GM18507 (cell line): ENCODE data around the gene CCDC191.

Experiments
- DNase-seq: peaks from one replicate; pipeline ENCODE4 v3.0.0; 2011; ENCODE audit warnings: low read depth; ENCODE audit not compliant: insufficient read length; ENCODE audit errors: extremely low spot score
- FAIRE-seq: peaks from 2 replicates; lab custom pipeline; 2011; peaks lifted over from hg19 to GRCh38; lab: Jason Lieb, UNC

The CCDC191 gene, protein sequence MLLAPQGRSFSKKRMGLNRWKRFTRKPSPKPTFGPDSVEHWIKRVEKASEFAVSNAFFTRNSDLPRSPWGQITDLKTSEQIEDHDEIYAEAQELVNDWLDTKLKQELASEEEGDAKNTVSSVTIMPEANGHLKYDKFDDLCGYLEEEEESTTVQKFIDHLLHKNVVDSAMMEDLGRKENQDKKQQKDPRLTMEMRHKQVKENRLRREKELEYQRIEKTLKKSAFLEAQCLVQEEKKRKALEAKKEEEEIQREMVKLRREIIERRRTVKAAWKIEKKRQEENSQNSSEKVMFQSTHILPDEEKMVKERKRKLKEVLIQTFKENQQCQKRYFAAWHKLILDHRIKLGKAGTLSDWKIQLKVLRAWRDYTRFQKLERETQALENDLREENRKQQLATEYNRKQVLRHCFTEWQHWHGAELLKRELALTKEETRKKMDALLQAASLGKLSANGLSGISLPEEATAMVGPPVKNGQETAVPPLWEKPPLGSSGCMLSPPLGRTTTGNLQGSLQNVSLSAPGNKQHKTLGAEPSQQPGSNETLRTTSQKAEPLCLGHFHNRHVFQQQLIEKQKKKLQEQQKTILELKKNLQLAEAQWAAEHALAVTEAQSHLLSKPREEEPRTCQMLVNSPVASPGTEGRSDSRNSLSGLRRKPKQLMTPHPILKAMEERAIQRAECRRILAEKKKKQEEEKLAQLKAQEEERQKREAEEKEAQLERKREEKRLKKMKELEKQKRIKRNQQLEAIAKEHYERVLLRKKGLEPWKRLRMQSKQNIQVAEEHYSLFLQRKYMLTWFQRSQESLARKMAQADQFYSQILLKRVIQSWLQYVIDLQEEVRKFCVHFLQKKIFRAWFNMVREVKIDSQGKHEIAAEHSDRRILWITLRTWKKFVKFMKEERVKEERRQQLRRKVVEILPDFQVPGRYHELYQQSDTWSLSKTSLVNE

DNA sequence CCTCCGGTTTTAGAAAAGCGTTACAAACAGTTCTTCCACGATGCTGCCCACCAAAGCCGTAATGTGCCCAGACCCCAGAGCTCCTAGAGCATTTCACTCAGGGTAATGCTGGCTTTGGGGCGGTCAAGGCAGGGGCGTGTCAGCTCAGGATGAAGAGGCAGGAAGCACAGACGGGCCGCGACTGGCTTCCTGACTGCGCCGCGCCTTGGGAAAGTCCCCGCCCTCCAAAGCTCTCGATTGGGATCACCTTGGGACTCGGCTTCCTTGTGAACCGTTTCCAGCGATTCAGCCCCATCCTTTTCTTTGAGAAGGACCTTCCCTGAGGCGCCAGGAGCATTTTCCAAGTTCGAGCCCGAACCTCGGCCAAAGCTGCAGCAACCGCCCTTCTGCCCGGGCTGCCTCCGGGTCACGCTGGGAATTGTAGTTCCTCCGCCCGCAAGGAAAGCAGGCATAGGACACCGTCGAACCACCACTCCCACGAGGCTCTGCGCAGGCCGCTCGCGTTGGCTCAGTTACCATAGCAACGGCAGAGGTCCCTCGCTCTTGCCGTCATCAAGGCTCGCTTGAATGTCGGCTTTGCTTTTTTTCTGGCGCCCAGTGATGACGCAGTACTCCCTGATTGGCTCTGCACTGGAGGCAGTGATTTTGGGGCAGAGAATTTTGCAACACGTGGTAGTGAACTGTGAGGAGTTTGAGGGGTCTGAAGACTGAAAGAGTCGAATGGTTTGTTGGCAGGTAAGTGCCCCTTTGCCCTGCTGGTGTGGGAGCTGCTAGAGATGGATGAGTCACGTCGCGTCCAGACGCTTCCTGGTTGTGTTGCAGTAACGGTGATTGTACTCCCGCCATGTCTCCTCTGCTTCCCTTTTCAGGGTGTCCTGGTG, at the start of gene CCDC191, which contains the start of gene QTRT2:
Gene CCDC191 (minus strand): TSS at position 397 of the 881 bp plus-strand sequence. CDS start 60 bp downstream, at position 337.
Gene QTRT2 (plus strand): TSS at position 608 of the 881 bp plus-strand sequence. CDS start 8,521 bp downstream, outside the sequence.
- DNase-seq (peak; percentile 91), FAIRE-seq (peak; percentile 100)

DNA sequence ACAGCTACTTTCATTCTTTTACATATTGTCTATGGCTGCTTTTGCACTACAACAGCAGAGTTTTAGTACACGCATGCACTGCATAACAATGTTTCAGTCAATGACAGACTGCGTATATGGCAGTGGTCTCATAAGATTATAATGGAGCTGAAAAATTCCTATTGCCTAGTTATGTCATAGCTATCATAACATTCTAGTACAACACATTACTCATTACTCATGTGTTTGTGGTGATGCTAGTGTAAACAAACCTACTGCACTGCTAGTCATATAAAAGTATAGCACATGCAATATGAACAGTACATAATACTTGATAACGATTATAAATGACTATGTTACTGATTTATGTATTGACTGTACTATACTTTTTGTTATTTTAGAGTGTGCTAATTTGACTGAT, 48.1 kb upstream of the CCDC191 start:
- DNase-seq (no peak), FAIRE-seq (no peak)

DNA sequence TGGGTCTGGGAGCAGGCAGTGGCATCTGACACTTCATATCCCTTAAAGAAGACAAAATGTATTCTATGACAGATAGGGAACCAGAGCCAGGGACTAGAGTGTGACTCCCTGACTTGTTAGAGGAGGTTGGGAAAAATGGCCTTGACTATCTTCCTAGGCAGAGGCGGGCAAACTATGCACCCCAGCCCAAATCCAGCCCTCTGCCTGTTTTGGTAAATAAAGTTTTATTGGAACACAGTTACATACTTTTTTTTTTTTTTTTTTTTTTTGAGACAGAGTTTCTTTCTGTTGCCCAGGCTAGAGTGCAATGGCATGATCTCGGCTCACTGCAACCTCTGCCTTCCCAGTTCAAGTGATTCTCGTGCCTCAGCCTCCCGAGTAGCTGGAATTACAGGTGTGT, 47.5 kb upstream of the CCDC191 start:
- FAIRE-seq (no peak), DNase-seq (no peak)

DNA sequence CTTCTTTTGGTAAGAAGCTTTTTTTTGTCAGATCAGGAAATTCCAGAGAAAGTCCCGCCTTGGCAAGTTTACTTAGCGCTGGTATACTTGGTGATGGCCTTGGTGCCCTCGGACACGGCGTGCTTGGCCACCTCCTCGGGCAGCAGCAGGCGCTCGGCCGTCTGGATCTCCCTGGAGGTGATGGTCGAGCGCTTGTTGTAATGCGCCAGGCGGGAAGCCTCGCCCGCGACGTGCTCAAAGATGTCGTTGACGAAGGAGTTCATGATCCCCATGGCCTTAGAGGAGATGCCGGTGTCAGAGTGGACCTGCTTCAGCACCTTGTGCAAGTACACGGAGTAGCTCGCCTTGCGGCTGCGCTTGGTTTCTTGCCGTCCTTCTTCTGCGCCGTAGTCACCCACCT, 46.9 kb upstream of the CCDC191 start:
- no peak for FAIRE-seq
- DNase-seq, result no peak

DNA sequence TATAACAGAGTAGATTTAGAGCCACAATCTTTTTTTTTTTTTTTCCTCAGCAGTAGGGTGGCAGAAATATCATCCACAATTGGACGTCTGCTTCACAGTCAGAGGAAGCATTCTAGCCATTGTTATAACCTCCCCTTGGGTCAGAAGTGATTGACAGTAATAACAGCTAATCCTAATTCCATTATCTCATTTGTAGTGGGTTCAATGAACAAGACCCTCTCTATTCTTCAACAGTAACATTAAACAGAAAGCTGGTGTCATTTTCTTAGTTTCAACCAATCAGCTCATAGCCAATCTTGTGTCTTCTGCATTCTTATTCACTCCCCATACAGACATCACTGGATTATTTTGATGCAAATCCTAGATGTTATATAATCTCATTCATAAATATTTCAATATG, 44.8 kb upstream of the CCDC191 start:
- no peak for DNase-seq
- no peak for FAIRE-seq

DNA sequence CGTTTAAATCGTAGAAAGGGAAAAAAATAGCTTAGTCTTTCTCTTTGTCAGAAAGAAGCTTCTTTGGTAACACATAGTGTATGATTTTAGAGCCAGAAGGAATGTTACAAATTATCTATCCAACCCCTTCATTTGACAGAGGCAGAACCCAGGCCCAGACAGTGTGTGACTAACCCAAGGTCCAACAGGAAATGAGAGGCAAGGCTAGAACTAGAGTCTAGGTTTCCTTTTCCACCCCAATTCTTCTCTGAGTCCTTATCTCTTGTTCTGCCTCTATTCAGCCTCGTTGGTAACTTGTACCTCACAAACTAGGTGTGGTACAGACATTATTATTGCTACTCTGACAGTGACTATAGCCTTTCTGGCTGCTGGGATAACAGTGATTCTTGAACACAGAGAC, 39.5 kb upstream of the CCDC191 start:
- no peak for FAIRE-seq
- no peak for DNase-seq

DNA sequence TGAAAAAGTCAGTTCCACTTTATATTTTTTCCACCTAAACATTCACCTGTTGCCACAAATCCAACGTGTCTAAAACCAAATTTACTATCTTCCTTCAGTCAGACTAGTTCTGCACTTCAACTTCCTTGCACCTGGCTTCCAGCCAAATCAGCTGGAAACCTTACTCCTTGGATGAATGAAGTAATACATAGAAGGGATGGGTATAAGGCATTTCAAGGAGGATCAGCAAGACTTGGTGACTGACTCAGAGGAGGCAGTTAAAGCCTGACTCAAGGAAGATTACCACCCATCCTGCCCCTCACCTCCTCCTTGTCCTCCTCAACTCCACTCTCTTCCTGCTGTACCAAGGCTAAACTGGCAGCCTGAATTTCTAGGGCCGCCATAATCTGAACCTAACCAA, 37.3 kb upstream of the CCDC191 start:
- FAIRE-seq, result no peak
- DNase-seq, result no peak

DNA sequence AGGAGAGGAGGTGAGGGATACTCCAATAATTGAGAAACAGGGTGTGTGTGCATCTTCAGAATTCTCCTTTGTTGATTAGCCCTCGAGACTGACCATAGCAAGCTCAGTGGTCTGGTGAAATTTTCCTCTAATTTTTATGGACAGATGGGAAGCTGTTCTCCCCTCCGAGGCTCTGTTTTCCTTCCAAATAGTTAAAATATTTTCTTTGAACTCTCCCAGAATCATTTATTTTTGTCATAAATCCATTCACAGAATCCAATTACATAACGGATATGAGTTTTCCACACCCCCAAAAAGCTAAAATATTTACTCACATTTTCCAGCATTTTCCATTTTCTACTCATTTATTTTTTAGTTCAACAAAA, 36.7 kb upstream of the CCDC191 start:
- no peak for FAIRE-seq
- no peak for DNase-seq

DNA sequence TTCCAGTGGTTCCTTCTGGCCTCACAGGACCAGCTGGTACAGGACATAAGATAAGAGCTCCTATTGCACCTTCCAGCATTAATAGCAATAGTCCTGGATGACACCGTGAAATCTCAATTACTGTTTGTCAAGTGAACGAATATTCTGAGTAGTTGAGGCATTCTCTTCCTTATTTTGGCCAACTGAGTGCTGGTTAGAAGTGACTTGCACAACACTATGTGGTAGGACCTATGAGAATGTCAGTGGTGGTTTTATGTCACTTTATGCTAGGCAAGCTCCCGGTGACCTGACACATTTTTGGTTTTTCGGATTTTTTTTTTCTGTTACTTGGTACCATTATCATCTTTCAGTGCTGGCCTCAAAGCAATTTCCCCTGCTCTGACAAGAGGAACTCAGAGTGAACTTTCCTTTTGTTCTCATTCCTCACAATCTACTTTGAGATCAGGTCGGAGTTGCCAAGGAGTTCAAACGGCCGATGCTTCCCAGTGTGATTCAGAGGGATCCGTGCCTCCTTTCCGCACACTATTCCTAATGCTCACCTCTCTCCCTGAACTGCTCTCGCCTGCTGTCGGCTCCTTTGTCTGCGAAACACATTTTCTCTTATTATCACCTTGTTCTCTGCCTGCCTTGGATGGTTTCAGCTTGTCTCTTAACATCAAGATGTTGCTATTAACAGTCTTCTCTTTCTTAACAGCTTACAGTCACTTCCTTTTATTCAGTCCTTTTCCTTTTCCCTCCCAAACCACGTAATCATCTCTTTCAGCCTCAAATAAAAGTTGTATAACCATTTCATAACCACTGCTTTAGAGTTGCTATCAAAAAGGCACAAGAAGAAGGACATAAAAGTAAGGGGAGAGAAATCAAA, 36.1 kb upstream of the CCDC191 start:
- FAIRE-seq (no peak), DNase-seq (no peak)

DNA sequence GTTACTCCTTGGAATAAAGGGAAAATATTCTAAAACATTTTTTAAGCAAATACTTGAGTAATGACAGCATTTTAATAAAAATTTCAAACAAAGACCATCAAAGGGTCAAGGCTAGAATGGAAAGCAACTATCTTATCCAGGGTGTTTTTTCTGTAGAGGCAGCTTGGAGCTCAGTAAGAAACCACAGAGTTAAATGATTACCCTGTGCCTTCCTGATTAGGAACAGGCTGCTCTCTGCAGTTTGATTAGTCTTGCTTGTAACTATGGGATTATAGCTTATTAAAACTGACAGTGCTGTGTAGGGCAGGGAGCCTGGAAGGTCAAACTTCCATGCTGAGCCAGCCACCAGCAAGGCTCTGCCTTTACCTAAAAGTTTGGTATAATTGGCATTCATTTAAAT, 33.3 kb upstream of the CCDC191 start:
- FAIRE-seq (peak; percentile 33), DNase-seq (no peak)

DNA sequence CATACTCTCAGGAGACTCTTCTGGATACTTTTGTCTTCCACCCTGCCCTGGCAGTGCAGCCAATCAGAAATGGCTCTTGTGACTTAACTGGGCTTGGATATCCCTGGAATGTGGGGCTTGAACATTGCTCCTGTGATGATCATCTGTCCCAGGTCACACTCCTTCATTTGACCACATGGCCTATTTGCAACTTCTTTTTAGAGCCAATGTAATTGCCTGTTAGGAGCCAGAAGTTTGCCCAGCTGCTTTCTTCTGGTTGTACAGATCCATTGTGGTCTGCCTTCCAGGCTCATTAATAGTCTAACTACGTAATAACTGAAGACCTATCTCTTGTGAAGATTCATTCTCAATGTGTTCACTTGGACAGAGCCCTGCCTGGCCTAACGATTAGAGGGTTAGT, 30.0 kb upstream of the CCDC191 start:
- FAIRE-seq, result no peak
- DNase-seq, result no peak

DNA sequence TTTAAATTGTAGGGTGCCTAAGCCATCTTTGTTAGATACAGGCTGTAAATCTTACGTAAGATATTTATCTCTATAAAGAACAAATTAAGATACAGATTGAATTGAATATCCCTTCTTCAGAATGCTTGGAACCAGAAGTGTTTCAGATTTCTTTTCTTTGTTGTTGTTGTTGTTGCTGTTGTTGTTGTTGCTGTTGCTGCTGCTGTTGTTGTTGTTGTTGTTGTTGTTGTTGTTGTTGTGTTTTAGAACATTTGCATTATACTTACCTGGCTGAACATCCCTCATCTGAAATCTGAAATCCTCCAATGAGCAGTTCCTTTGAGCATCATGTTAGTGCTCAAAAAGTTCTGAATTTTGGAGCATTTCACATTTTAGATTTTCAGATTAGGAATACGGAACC, 26.8 kb upstream of the CCDC191 start:
- FAIRE-seq (peak; percentile 29), DNase-seq (no peak)

DNA sequence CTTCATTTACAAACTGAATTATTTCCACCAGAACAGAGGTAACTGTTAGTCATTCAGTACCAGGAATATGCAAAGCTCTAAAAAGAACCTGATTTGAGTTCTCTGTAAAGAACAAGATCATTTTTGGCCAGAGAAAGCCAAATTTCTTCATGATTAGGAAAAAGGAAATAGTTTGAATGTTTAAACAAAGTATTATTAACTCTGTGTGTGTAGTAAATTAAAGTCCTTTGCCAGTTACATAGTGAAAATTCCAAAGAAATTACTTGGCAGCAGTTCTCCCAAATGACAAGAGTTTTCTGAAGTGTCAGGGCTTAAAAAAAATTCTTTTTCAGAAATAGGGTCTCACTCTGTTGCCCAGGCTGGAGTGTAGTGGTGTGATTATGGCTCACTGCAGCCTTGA, 24.7 kb upstream of the CCDC191 start:
- FAIRE-seq, result no peak

DNA sequence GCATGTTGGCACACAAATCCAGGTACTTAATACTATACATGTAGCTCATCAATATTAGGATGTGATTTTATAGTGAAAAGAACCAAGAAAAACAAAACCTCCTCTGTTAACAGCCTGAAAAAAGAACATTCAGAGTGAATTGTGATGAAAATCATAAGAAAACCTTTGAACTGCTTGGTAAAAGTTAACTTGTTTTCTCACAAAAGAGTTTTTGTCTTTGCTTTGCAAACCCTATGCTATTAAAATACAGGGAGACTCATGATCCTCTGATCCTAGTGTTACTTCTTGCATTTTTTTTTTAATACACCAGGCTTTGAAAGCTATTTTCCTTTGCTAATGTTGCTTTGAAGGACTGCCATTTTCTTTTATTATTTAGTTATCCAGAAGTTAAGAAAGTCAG, 23.9 kb upstream of the CCDC191 start:
- FAIRE-seq, result no peak

More for the DNA sequence above, 24.7 kb upstream of the CCDC191 start:
- DNase-seq, result no peak

DNA sequence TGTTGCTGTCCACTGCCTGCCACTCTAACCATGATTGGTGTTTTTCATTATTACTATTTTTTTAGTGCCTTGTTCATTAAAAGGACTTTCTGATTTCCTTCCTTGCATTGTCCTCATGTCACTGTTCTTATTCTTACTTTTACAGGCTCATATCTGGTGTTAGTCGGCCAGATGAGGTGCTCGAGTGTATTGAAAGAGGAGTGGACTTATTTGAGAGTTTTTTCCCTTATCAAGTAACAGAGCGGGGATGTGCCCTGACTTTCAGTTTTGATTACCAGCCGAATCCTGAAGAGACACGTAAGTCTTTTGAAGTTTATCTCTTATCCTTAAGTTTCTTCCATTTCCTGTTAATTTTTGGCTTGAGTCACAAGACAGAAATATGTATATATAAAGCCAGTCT, 23.4 kb upstream of the CCDC191 start:
- DNase-seq (no peak), FAIRE-seq (no peak)

More for the DNA sequence above, 23.9 kb upstream of the CCDC191 start:
- no peak for DNase-seq

DNA sequence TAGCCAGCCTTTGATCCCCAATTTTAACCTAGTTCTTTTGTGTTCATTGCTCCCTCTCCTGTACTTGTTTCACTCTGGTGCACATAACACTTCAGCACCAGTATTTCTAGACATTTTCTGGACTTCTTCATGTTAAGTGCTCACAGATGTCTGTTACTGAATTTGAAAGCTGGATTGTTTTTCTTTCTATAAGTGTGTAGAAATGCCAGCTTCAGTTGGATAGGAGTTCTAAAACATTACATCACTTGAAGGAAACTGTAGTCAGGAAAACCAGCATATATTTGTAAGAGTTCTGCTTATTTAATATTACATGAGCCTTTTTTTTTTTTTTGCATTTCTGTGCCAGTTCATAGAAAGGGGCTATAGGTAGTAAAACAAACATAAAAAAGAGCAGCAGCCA, 21.8 kb upstream of the CCDC191 start:
- DNase-seq (no peak), FAIRE-seq (no peak)

DNA sequence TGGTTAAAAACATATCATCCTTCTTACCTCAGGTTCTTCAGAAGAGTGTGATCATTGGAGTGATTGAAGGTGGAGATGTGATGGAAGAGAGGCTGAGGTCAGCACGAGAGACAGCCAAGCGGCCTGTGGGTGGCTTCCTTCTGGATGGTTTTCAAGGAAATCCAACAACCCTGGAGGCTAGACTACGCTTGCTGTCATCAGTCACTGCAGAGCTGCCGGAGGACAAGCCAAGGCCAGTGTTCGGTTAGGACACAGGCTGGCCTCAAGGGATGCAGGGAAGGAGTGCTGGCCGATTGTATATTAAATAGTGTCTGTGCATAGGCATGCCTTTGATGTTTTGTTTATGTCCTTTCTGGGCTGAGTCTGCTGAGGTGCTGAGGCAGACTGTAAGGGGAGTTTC, 20.4 kb upstream of the CCDC191 start:
- FAIRE-seq (no peak), DNase-seq (no peak)

DNA sequence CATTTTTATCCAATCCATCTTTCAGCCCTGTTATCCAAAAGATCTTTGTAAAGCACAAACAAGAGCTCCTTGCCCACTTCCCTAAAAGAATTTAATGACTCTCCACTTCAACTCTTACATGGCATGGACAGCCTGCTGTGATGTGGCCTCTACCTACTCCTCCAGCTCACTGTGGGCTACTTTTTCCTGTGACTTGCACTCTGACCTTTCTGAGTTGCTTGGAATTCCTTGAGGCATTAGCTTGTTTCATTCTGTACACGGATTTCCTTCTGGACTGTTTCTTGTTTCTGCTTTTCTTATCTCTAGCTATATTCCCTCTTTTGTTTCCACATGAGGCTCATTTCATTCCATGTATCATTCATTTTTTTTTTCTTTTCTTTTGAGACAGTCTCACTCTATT, 15.5 kb upstream of the CCDC191 start:
- FAIRE-seq (no peak), DNase-seq (no peak)

DNA sequence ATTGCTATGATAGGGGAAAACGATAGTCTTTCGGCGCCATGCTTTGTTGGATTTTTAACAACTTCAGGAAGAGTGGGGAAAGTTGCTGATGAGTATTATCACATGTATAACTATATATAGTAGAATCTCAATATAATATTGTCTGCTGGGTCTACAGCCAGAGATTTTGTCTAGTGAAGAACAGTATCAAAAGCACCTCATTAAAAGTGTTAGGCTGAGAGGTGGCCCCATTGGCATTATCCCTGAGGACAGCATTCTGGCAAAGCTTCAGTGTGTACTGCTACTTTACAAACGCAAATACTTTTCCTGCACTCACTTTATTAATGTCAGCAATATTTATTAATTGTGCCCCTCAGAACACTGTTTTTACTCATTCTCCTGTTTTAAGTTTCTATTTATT, 12.0 kb upstream of the CCDC191 start:
- no peak for FAIRE-seq
- no peak for DNase-seq
